ENCODE data around the gene GPBP1.
"Not testable (repeated sequence)": the region's sequence is repeated elsewhere in the genome, so short reads cannot be mapped to it uniquely, and the experiment has no call there.

GPBP1 gene

GRCh38 chr5:57155033-57155432, 18.8 kb upstream of the GPBP1 start:
- DNase-seq (ENCODE audit: extremely low read depth, insufficient read length): no peak
- Histone ChIP-seq H3K27me3 (replicated peaks; ENCODE audit: control insufficient read depth, insufficient read depth, low read length) (no peaks in the 10 kb centered on the region), H3K36me3 (ENCODE audit: control insufficient read depth, insufficient read depth, low read length) (no peaks in the 10 kb centered on the region), H3K4me3 (replicated peaks; ENCODE audit: low read depth, low read length) (no peak overlapping the region)
- TF ChIP-seq CTCF (IDR thresholded peaks at IDR 0.05; ENCODE audit: insufficient read depth, low read length, poor library complexity, severe bottlenecking): no peak

DNA sequence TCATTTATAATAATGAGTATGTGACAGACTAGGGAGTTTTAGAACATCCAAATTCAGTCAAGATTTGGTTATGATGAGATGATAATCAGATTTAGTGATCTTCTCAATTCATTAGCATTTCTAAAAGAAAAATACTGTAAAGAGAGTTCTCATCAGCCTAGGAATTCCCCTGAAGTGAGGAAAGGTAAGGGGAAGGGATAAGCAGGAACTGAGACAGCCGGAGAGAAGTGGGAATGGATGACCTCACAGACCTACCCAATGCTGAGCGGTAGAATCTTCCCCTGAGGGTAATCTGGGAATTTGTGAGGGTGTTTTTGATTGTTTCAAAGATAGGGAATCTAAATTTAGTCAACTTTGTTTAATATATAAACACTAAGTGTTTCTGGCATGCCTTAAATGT, 16.7 kb upstream of the GPBP1 start:
- Histone ChIP-seq H3K36me3 (ENCODE audit: control insufficient read depth, insufficient read depth, low read length) (no peaks in the 10 kb centered on the region), H3K4me3 (replicated peaks; ENCODE audit: low read depth, low read length) (no peak overlapping the region), H3K27me3 (replicated peaks; ENCODE audit: control insufficient read depth, insufficient read depth, low read length) (no peaks in the 10 kb centered on the region)
- DNase-seq (ENCODE audit: extremely low read depth, insufficient read length): no peak
- no peak for TF ChIP-seq CTCF (IDR thresholded peaks at IDR 0.05; ENCODE audit: insufficient read depth, low read length, poor library complexity, severe bottlenecking)

DNA sequence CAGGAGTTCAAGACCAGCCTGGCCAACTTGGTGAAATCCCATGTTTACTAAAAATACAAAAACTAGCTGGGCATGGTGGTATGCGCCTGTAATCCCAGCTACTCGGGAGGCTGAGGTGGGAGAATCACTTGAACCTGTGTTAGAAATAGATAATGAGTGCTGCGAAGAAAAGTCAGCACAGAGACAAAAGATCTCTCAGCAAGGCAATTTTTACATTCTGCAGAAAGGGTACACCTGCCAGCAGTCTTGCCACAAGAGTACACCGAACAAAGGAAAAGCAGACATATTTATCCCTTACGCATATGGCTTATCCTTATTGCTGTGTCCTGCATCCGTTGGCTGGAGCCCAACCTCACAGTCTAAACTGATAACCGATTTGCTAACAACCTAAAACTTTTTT, 16.2 kb upstream of the GPBP1 start:
- no peaks in the 10 kb centered on the region for H3K27me3 ChIP-seq (replicated peaks; ENCODE audit: control insufficient read depth, insufficient read depth, low read length)
- no peak for TF ChIP-seq CTCF (IDR thresholded peaks at IDR 0.05; ENCODE audit: insufficient read depth, low read length, poor library complexity, severe bottlenecking)
- no peaks in the 10 kb centered on the region for H3K36me3 ChIP-seq (ENCODE audit: control insufficient read depth, insufficient read depth, low read length)
- H3K4me3 ChIP-seq (replicated peaks; ENCODE audit: low read depth, low read length): no peak overlapping the region
- DNase-seq (ENCODE audit: extremely low read depth, insufficient read length): no peak

DNA sequence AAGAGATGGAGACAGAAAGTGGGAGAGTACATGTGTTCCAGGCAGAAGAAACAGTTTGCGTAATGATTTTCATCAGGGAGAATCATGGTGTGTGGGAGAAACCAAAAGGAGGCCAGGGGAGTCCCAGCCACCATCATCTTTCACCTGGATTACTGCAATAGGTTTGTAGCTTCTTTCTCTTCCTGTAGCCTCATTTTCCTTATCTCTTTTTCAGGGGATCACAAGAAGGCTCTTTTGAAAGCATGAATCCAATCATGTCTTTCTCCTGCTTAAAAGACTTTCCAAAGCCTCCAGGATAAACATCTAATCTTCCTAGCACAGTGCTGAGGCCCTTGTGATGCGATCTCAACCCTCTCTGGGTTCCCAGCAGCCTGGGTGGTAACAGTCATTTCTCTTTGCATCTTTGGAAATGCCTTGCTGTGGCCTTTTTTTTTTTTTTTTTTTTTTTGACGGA, 10.3 kb upstream of the GPBP1 start:
- no peaks in the 10 kb centered on the region for H3K27me3 ChIP-seq (replicated peaks; ENCODE audit: control insufficient read depth, insufficient read depth, low read length)
- no peak overlapping the region for H3K4me3 ChIP-seq (replicated peaks; ENCODE audit: low read depth, low read length)
- H3K36me3 ChIP-seq (ENCODE audit: control insufficient read depth, insufficient read depth, low read length): no peaks in the 10 kb centered on the region
- DNase-seq (ENCODE audit: extremely low read depth, insufficient read length): no peak
- TF ChIP-seq CTCF (IDR thresholded peaks at IDR 0.05; ENCODE audit: insufficient read depth, low read length, poor library complexity, severe bottlenecking): no peak

DNA sequence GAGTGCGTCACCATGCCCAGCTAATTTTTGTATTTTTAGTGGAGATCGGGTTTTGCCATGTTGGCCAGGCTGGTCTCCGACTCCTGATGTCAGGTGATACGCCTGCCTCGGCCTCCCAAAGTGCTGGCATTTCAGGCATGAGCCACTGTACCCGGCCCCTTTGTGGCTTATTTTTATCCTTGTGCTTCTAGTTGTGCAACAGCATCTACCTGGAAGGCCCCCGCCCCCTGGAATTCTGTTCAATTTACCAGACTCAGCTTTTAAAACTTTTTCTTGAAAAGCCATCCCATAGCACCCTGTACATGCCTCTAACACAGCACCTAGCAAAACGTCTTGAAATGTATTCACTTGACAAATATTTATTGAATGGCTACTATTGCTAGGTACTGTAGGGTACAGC, 9.7 kb upstream of the GPBP1 start:
- H3K4me3 ChIP-seq (replicated peaks; ENCODE audit: low read depth, low read length): no peak overlapping the region
- no peaks in the 10 kb centered on the region for H3K36me3 ChIP-seq (ENCODE audit: control insufficient read depth, insufficient read depth, low read length)
- no peaks in the 10 kb centered on the region for H3K27me3 ChIP-seq (replicated peaks; ENCODE audit: control insufficient read depth, insufficient read depth, low read length)
- TF ChIP-seq CTCF (IDR thresholded peaks at IDR 0.05; ENCODE audit: insufficient read depth, low read length, poor library complexity, severe bottlenecking): no peak
- DNase-seq (ENCODE audit: extremely low read depth, insufficient read length): no peak

DNA sequence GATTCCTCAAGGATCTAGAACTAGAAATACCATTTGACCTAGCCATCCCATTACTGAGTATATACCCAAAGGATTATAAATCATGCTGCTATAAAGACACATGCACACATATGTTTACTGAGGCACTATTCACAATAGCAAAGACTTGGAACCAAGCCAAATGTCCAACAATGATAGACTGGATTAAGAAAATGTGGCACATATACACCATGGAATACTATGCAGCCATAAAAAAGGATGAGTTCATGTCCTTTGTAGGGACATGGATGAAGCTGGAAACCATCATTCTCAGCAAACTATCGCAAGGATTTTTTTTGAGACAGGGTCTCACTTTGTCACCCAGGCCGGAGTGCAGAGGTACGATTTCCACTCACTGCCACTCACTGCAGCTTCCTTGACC, 8.7 kb upstream of the GPBP1 start:
- not testable (repeated sequence) for H3K27me3 ChIP-seq (replicated peaks; ENCODE audit: control insufficient read depth, insufficient read depth, low read length); H3K36me3 ChIP-seq (ENCODE audit: control insufficient read depth, insufficient read depth, low read length); H3K4me3 ChIP-seq (replicated peaks; ENCODE audit: low read depth, low read length); DNase-seq (ENCODE audit: extremely low read depth, insufficient read length)

Measured in GM06990 (cell line).